Stimulated activated CD4-positive, alpha-beta T cell treated with anti-CD3 and anti-CD28 coated beads, Interleukin-12 subunit alpha, Interleukin-12 subunit beta, amount 100 ng/mL, for 24 hours (primary cell): Measurements from ENCODE around the gene AKAP8L.

Experiments
- DNase-seq, 2 experiments: peaks; one replicate each; pipeline ENCODE4 v3.0.0-alpha.2; 2020; ENCODE audit warnings: low read depth in 2 of 2

AKAP8L gene, protein sequence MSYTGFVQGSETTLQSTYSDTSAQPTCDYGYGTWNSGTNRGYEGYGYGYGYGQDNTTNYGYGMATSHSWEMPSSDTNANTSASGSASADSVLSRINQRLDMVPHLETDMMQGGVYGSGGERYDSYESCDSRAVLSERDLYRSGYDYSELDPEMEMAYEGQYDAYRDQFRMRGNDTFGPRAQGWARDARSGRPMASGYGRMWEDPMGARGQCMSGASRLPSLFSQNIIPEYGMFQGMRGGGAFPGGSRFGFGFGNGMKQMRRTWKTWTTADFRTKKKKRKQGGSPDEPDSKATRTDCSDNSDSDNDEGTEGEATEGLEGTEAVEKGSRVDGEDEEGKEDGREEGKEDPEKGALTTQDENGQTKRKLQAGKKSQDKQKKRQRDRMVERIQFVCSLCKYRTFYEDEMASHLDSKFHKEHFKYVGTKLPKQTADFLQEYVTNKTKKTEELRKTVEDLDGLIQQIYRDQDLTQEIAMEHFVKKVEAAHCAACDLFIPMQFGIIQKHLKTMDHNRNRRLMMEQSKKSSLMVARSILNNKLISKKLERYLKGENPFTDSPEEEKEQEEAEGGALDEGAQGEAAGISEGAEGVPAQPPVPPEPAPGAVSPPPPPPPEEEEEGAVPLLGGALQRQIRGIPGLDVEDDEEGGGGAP

DNA sequence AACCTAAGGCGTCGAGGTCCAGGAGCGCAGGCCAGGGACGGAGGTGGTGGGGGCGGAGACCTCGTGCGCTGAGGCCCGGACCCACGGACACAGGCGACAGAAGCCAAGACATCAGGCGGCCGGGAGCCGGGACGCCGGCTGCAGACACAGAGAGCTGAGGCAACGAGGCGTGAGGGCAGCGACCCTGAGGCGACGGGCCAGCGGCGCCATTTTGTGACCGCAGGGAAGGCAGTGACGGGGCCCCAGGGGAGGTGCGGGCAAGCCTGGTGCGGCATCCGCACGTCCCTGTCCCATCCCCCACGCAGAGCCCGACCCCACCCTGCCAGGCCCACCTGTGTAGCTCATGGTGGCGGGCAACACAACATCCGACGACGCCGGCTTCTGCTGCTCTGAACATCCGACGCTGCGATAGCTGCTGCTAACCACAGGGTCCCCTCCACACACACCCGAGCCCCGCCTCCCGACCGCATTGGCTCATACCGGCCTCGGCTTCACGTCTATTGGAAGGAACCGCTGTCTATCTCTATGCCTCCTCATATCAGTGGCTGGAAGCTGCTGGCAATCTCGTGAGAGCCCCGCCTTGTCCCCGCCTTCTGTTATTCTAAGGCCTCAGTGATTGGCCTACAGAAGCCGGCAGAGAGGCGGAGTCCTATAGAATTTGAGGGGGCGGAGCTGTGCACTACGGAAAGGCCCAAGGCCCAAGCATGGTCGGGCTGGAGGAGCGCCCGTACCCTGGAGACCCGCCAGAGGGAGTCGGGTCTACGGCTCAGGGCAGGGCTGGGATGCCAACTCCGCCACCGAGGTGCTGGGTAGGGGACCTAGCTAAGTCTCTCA is at the start of gene AKAP8L:
Gene AKAP8L, minus strand, starts transcription at position 410 of the 834 bp plus-strand sequence. Its CDS starts 65 bp downstream, at position 345.
- peak; percentile 95 to 99 for DNase-seq

DNA sequence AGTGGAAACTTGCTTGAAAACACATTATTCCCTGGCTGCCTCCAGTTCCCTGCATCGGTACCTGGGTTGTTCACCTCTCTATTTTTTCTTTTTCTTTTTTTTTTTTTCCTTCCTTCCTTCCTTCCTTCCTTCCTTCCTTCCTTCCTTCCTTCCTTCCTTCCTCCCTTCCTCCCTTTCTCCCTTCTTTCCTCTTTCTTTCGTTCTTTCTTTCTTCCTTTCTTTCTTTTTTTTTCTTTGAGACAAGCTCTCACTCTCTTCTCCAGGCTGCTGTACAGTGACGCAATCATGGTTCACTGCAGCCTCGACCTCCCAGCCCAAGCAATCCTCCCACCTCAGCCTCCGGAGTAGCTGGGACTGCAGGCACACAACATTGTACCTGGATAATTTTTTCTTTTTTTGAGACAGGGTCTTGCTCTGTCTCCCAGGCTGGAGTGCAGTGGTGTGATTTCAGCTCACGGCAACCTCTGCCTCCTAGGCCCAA is 49.0 kb upstream of the AKAP8L start:
- no peak for DNase-seq

DNA sequence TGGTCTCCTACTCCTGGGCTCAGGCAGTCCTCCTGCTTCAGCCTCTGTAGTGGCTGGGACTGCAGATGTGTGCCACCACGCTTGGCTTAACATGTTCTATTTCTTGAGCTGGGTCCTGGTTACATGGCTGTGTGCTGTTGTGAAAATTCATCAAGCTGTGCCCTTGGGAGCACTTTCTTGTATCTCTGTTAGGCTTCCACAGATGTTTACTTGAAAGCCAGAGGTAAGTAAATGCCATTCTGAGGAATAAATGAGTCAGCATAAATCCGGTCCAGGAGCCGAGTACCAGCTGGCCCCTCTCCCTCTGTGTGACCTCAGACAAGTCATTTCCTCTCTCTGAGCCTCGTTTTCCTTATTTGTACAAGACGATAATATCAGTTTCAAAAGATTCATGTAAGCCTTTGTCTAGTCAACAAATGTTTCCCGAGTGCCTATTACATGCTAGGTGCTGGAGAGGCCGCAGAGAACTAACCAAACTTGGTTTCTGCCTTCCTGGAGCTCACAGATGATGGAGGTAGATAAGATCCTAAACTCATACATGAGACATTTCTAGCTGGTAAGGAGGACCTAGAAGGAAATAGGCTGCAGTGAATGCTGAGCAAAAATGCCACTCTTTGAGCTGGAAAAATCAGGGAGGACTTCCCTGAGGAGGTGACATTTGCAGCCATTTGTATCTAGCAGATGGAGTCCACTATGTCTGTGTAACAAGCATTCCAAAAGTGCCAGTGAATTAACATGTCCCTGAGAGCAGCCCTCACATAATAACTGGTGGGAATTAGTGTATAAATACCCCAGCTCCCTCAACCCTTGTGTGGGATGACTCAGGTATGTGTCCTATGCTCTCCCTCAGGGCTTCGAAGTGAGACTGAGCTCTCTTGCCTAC is 48.3 kb upstream of the AKAP8L start:
- peak in 1 of 2 experiments; percentile 51 for DNase-seq

DNA sequence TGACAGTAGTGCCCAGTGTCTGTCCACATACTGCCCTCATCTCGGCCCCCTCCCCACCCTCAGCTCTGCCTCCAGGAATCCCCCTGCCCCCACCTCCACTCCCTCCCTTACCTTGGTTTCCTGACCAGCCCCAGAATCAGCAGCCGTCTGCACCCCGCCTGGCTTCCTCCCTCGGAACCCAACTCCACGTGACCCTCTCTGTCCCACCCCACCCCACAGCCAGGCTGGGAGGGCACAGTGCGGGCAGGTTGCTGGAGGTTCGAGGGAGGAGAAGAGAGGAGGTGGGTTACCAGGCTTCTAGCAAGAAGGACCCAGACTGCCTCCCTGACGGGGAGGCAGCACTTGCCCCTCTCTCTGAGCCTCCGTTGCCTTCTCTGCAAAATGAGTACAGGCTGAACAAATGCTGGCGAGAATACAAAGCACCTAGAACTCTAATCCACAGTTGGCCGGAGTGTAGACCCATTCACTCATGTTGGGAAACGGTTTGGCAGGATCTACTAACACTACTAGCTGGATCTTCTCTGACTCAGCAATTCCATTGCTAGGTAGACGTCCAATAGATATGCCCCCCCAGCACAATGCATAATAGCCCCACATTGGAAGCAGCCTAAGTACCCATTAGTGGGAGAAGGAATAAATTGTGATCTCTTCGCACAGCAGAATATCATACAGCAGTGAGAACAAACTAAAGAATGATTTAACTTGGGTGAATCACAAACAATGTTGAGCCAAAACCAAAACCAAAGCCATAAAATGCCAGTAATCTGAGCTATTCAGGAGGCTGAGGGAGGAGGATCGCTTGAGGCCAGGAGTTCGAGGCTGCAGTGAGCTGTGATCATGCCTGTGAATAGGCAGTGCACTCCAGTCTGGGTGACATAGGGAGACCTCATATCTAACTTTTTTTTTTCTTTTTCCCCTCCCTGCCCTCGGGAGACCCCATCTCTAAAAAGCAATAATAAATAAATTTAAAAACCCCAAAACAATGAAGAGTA is 45.9 kb upstream of the AKAP8L start, which contains the start of gene RASAL3:
Gene RASAL3, minus strand, starts transcription at position 151 of the 992 bp plus-strand sequence. CDS start 186 bp downstream, outside the sequence.
- peak; percentile 35 to 56 for DNase-seq

DNA sequence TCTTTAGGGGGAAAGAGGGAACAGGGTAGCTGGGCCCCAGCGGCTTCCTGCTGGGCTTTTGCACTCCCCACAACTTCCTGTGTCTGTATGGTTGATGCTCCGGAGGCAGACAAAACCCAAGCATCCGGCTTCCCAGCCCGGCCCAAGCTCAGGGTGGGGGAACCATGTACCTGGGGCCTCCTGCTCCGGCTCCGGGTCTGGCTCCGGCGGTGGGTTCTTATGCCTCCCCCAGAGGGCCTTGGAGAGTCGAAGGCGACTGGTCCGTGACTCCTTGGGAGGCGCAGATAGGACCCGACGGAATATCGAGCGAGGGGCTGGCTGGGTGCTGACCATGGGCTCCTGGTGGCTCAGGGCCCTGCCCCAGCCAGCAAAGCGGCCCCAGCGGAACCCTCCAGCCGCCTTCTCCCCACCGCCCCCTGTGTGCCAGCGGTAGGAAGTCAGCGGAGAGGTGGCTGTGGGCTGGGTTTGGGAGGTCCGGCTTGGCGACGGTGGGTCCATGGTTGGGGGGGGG is 45.1 kb upstream of the AKAP8L start:
- peak; percentile 58 to 63 for DNase-seq

DNA sequence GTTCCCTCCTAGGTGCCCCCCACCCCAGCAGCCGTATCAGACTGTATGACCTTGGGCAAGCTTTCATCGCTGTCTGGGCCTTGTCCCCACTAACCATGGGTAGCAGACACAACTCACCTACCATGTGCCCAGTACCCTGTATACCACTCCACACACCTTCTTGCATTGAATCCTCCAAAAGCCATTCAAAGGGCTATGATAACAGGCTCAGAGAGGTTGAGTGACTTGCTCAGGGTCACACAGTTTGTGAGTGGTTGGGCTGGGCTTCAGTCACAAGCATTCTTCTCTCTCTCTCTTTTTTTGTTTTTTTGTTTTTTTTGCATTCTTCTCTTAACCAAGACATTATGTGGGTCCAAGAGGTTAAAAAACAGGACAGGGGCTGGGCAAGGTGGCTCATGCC is 42.9 kb upstream of the AKAP8L start:
- no peak for DNase-seq

DNA sequence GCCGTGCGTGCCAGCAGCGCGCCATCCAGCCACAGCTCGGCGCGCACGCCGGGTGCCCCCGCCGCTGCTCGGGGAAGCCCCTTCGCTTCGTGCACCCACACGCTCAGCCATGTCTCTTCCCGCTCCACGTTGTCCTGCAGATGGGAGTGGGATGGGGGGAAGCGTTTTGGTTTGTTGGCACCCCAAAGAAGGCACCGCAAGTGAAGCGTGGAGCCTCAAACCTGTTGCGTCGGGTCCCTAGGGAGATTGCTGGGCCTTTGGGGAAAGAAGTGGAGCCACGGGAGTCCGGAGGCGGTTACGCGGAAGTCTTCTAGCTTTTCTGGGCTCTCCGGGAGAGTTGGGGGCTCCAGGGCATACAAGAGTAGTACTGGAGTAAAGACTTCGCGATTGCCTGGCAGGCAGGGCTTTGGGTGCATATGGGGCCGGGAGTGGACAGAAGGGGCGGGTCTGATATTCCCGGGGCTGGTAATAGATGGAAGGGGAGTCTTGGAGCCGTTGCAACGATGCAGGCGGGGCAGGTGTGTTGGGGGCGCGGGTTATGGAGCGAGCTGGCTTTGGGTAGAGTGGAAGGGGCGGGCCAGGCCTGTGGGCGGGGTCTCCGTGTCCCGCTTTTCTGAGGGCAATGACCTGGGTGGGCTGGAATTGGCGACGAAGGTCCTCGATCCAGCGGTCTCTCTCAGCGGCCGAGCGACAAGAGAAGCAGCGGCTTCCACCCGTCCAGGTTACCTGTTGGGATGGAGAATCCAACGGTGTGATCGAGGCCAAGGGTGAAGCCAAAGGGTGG is 39.1 kb upstream of the AKAP8L start:
- no peak for DNase-seq

DNA sequence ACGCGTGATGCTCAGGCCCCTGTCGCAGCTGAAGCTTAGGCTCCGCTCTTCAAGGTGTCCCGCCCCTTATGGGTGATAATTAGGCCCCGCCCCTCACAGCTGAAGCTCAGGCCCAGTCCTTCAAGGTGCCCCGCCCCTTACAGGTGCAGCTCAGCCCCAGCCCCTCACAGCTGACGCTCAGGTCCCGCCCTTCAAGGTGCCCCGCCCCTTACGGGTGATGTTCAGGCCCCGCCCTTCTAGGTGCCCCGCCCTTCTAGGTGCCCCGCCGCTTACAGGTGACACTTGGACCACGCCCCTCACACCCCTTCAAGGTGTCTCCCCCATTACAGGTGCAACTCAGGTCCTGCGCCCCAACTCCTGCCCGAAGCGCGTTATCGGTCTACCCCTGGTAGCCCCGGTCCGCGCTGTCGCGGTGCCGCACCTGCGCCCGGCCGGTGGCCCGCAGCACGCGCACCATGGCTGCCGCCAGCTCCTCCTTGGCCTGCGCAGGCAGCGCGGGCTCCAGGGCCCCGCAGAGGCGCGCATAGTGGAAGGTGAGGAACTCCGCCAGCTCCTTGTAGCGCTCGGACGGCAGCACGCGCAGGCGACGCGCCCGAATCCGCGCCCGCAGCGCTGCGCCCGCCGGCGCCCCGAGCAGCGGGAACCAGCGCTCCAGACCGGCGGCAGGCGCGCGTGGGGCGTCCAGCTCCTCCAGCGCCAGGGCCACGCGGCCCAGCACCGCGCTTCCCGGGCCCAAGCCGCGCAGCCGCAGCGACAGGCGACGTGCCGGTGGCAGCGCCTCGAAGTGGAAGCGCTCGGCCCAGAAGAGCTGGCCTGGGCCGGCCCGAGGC is 38.3 kb upstream of the AKAP8L start:
- DNase-seq: no peak

DNA sequence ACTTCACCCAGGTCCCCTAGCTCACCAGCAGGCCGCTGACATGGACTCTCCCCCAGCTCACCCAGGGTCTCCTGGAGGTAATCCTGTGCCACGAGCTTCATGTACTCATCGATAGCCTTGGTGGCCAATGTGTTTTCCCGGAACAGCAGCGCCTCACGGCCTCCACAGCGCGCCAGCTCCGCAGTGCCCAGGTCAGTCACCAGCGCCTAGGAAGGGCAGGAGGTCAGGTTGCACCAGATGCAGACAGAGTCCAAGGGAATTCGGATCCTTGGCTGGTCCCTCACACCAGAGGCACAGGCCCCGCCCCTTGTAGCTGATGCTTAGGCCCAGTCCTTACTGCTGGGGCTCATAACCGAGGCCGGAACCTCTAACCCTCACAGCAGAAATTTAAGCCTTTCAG is 37.7 kb upstream of the AKAP8L start:
- no peak for DNase-seq

DNA sequence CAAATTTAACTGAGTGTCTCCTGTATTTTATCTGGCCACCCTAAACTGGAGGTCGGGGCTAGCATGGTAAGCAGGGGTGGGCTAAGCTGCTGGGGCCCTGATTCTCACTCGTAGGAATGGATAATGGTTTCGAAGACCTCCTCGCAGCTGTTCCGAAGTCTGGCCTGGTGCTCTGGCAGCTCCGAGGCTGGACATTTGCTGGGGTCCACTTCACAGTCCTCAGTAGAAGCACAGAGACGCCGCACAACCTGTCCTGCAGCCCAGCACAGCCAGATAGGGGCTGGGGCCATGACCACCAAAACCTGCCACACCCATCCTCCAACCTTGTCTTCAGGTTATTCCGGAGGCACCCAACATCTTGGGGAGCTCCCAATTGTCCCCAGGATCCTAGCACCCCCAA is 37.2 kb upstream of the AKAP8L start:
- DNase-seq: no peak

DNA sequence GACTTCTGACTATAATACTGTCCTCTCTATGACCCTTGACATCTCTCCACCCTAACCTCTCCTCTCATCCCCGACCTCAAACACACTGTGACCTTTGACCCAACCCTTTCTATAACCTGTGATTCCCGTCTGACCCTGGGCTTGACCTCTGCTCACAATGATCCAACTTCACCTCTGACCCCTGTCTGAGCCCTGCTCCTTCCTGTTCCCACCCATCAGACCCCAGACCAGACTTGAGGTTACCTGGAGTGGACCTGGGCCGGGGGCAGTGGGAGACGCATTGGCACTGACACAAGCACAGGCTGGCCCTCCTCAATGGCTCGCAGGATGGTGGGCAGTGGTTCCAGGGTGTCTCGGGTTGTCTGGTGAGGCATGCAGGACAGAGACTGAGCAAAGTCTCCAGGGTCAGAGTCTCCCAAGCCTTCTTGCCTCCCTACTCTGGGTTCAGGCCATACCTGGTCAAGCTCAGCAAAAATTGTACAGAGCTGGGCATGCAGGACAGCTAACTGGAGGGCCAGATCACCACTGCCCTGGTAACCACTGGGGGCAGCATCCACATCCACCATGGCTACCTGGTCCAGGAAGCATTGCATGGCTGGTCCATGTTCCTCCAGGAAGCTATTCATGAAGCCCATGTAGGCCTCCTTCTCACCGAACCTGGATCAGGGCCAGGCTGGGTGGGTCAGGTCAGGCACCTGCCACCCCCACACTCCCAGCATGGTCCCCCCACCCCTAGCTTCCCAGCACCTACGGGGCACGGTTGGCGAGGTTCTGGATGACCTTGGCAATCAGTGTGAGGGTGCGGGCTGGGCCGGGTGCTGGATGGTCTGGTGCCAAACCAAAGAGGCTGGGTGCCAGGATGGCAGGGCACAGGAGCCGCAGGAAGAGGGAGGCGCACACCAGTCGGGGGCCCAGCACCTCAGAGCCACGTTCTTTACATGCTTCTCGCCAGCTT is 35.4 kb upstream of the AKAP8L start:
- DNase-seq: no peak

DNA sequence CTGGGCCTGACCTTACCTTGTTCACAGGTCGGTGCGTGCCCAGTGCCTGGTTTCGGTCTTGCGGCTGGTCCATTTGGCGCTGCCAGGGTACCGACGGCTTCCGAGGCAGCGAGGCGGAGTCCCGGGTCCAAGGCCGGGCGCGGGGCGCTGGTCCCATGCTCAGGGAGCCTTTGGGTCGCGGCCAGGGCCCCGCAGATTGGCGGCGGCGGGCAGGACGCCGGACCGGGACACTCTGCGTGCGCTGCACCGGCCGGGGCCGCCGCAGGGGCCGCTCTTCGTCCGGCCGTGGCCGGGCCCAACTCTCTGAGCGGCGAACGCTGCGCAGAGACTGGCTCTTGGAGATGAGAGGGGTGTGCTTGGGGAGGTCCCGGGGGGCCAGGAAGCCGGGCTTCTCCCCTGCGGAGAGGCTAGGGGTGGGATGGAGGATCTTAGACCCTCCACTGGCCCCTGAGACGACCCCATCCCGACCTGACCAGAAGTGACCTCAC is 34.3 kb upstream of the AKAP8L start:
- no peak for DNase-seq

DNA sequence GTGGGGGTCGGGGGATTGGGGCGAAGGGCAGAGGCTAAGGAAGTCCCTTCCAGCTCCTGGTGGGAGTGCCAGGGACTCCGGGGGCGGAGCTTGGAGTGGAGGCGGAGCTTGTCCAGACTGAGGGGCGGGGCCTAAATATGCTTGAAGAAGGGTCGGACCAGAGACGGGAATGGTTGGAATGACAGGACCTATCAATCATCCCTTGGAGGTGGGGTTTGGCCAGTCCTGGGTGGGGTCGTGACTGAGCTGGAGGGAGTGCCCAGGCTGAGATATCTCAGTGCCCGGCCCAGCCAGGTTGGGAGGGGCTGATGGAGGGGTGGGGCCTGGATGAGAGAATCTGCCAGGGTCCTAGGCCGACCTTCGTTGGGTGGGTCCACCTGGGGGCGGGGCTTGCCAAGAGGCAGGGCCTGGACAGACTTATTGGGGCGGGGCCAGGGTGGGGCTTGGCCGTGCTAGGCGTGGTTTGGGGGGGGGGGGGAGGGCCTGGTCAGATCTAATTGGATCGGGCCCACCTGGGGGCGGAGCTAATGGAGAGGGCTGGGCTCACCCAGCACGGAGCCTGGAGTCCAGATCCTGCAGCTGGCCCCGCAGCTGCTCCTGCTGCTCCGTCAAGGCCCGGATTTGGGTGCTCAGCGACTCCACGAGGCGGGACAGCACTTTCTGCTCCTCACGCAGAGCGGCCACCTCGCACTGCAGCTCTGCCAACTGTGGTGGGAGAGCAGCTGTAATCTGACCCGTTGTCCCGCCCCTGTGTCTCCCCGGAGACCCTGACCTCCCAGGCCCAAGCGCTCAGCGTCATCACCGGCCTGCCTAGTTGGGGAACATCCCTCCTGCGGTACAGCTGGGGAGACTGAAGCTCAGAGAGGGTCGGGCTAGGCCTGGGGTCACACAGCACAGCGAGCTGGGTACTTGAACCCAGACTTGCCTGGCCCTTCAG is 33.6 kb upstream of the AKAP8L start:
- DNase-seq: no peak

DNA sequence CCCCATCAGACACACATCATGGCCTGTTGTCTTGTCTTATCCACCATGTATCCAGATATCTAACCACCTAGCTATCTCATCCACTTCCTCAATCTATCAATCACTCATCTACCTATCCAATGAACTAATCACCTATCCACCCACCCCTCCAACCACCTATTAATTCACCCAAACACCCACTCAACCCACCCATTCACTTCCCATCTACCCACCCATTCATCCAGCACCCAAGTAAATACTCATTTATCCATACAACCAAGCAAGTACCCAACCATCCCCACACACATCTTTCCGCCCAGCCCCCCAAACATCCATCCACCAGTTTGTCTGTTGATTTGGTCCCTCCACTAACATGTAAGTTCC is 31.7 kb upstream of the AKAP8L start:
- DNase-seq: no peak
